NCI-H2196 treated with DMSO at 0.1 percent for 48 hours (cell line): ENCODE results near the gene SLCO3A1.
"Not testable (repeated sequence)": the region's sequence is repeated elsewhere in the genome, so short reads cannot be mapped to it uniquely, and the experiment has no call there.

ENCODE experiments used
- DNase-seq: peaks from one replicate; lab custom pipeline; 2025; ENCODE audit not compliant: unreplicated experiment; lab: John Stamatoyannopoulos, UW

Gene SLCO3A1

DNA sequence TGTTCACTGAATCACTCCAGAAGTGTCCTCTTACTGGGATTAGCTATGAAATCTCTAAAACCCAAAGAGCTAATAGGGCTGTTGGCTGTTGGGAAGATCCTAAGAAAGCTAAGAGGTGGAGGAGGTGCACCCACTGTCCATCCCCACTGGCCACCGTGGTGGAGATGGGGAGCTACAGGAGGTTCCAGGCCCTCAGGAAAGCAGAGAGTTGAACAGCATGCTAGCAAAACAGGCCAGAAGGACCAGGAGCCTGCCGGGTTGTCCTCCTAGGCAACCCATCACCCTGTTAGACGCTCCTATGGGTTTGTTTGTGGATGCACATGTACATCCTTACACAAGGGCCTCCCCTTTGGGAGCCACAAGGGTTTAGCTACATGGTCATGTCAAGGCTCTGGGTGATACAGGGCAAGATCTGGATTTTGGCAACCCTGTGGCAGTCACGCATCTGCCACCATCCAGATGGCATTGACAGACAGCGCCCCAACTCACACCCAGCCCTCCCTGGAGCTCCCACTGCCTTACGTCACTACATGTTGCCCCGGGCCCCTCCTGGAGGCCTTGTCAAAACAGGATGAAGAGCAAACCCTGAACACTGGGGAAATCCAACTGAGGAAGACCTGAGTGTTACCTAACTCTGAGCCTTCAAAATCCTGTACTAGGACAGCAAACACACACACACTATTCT is 208.1 kb downstream of the SLCO3A1 start:
- DNase-seq: no peak

DNA sequence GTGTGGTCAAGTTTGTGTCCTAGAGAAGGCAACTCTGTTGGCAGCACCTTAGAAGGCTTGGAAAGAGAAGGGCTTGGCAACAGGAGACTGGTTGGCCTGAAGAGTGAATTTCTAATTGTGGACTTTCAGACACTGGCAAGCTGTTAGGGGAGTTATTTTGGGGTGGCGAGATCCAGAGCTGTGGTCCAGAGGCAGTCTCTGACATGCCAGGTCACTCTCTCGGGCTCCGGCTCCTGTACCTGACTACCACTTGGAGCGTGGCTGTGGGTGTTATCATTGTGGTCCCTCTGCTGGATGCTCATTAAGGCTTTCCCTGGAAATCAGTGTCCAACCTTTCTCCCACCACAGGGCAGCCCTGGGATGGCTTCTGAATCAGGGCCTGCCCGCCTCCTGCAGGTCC is 209.0 kb downstream of the SLCO3A1 start:
- no peak for DNase-seq

DNA sequence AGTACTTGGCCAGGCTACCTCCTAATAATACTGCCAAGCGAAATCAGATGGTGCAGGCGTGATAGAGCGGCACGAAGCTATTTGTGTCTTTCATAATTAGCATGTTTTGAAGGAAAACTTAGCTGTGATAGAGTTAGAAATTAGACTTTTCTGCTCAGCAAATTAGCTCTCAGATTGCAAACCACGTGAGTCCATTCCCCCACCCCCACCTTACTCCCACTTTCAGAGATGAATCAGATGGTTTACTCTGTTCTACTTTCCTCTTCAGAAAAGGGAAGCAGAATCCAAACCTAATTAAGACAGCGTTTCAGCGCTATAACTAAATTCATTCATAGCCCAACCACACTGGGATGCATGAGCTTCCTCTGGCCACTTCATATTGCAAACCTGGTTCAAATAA is 214.6 kb downstream of the SLCO3A1 start:
- DNase-seq: no peak

DNA sequence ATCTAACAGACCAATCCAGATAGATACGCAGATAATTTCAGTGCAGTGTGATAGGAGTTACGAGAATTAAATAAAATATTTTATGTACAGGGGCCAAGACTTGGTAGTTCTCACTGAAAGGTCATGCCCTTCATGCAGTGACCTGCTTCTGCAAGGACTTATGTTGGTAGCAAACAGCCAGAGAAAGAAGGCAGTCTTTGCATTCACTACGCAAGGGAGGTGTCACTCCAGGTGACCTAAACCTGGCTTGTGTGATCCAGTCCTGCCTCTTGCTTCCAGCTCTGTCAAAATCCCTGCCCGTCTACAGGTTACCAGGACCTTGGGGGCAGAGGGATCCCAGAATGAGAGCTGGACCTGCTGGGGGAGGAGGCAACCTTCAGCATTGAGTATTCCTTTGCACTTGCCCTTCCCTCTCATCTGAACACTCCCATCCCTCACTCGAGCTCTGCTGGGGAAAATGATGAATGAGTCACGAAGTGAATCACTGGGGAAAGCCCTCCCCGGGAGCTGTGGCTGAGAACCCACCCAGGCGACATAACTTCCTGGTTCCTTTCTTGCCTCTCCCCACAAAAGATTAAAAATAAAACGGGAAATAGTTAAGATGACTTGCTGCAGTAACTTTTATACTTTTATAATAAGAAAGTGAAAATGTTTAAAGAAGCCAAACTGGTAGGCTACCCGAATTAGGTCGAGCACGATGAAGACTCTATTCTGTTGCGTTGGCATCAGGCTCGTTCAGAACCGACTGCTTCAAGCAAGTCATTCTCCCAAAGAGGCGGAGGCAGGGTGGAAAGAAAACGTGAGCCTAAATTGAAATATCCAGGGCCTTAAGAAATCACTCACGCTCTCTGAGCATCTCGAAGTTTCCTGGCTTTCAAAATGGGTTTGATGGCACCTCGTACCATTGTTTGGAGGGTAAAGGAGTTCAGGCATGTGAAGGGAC is 216.1 kb downstream of the SLCO3A1 start:
- no peak for DNase-seq

DNA sequence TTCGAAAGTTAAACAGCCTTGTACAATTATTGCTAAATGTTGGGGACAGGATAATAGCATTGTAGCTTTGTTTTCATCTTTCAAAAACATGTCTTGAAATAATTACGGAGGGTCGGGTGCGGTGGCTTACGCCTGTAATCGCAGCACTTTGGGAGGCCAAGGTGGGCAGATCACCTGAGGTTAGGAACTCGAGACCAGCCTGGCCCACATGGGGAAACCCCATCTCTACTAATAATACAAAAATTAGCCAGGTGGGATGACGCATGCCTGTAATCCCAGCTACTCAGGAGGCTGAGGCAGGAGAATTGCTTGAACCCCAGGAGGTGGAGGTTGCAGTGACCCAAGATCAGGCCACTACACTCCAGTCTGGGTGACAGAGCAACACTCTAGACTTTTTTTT is 216.7 kb downstream of the SLCO3A1 start:
- not testable (repeated sequence) for DNase-seq

DNA sequence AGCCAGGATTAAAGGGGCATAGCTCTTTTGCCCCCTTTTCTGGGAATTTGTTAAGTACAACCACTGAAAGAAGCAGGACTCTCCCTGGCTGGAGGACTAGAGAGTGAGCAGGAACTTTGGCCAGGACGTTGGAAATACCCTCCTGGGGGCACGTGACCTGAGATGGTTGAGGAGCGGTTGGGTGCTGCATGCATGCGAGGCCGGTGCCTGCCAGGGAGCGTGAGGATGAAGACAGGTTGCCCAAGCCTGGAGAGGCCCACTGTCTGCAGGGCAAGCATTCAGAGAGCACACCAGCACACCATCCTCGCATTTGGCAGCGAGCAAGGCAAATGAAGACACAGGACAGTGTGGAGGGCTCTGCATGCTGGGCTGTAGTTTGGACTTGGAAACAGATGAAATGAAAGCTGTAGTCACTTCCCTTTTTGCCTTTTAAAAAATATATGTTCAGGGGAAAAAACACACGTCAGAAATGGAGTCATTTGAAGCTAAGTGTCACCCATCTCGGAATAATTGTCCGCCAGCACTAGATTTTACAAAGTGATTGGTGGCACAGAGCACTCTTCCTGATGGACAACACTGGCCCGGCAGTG is 217.6 kb downstream of the SLCO3A1 start:
- no peak for DNase-seq

DNA sequence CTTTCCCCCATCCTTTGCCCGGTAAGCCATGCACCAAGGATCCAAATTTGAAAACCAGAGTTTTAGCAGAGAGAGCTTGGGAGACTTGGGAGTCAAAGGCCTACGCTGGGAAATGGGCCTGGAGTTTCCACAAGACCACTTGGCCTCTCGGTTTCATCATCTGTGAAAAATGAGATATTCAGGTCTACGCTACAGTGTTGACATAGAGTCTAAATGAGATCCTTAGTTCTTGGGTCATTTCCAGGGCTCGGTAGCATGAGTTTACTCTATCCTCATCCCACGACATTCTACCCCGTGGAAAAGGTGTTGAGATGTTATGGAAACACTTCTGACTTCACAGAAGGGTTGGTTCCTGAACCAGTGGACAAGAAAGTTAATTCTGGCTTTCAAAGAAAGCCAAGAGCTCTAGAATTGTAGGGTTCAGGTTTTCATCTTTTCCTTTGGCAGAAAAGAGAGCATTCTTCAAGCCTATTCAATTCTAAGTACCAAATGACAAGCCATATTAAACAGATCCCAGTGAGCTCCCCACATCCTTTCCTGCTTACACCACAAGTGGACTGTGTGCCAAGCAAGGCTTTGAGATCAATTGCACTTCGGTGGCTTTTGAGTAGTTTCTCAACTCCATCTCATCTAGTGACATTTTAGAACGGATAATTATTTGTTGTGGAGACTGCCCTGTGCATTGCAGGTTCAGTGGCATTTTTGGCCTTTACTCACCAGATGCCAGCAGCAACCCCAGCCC is 219.7 kb downstream of the SLCO3A1 start:
- no peak for DNase-seq

DNA sequence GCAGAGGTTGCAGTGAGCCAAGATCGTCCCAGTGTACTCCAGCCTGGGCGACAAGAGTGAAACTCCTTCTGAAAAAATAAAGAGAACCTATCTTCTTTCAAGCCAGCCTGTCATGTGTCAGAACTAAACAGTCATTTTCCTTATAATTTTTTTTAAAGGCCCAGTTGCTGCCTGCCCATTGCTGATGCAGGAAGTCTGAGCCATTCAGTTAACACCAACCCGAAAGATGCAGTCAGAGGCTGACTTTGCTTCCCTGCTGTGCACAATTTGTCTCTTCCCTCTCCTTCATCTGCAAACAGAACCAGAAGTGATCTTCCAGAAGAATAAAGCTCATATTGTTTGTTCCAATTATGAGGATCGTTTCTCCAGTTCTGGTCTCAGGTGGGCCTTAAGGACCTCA is 220.6 kb downstream of the SLCO3A1 start:
- DNase-seq: no peak

DNA sequence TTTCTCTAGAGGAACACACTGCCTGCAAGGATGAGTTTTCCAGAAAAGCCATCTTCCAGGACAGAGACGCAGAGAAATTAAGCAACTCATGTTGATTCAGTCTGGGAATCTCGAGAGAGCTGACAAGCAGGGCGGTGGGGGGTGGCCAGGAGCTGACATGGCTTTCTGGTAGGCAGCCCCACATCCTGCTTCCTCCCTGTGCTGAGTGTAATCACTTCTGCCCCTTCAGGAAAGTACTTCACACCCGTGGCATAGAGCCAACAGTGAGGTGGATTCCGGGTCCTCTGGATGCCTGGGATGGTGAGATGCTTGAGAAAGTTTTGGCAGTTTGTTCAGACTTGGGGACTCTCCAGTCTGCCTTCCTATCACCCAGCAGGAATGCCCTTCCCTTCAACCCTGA is 221.1 kb downstream of the SLCO3A1 start:
- no peak for DNase-seq

DNA sequence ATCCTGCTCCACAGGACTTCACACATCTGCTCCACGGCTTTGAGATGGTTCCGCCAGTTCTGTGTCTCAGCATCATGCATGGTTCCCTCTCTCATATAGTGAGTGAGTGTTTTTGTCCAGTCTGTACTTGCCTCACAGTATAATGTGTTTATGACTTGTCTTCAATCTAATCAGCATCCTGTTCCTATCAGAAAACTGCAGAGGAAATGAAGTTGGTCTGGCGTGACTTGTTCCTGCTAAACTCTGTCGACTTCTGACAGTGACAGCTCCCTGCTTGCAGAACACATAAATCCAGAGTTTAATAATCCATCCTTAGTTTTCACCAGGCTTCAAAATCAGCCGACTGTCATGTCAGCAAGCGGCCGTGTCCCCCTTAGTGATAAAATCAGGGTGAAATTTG is 222.3 kb downstream of the SLCO3A1 start:
- no peak for DNase-seq

DNA sequence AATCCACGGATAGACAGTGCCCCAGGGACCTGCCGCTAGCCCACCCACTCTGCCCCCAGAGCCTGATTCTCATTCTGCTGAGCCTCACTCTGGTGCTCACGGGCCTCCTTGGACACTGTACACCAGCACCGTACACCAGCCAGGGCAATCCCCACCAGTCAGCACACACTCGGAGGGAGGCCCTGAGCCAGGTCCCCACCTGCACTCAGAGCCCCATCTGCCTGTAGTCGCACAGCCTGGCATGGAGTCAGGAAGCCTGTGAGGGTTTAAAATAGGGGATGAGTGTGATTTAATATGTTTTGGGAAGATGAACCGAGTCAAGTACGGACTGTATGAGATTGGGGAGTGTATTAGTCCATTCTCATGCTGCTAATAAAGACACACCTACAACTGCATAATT is 223.0 kb downstream of the SLCO3A1 start:
- no peak for DNase-seq

DNA sequence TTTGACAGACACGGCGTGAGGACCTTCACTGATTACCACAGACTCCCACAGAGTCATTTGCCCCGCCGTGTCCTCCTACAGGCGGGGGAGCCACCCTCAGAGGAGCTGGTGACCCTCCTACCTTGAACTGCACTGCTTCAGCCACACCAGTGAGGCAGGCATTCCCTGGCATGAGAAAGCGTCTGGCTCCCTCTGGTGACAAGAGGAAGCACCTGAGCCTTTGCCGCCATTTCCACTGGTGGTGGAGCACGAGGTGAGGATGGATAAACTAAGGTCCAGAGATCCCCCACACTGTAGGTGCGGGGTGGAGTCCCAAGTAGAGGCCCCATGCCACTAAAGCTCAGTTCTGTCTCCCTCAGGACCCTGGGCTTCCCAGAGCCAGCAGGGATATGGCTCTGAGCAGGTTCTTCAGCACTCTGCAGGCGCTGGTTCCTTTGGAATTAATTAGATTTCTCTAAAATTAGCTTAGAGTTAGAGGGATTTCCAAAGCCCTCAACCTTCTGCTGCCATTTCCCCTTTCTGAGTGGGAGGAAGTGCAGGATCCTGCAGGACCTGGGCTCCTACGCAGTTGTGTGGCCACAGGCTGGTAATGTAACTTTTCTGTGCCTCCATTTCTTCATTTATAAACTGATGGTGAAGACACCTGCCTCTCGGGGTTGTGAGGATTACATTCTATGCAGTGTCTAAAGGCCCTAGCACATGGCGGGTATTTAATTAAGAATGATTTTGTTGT is 224.0 kb downstream of the SLCO3A1 start:
- DNase-seq: peak; percentile 4

DNA sequence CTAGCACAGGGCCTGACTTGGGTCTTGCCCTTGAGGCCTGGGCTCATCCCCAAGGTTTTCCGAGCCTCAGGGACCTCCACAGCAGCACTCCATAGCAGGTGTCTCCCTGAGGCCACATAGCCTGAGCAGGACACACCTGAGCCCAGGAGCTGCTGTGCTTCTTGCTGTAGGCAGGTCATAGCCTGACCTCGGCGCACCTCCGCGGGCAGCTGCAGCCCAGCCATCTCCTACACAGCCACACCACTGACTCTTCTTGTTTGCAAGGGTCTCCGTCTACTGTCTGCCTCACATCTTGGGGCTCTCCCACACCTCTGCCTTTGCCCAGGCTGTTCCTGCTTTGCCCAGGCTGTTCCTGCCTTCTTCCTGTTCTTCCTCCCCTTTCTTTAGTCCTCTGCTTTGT is 224.8 kb downstream of the SLCO3A1 start:
- DNase-seq: no peak

DNA sequence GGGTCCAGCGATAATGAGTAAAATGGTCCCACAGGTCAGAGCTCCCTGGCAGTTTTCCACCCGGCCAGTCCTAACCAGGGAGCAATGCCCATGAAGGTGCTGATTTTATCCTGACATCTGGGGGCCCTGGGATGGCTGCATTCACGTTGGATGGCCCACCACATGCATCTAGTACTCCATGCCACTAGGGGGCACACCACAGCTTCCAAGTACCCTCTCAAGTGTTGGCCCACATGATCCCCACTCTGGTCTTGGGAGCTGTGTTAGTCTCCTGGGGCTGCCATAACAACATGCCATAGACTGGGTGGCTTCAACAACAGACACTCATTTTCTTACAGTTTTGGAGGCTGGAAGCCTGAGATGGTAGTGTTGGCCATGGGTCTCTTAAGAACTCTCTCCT is 225.5 kb downstream of the SLCO3A1 start:
- no peak for DNase-seq

DNA sequence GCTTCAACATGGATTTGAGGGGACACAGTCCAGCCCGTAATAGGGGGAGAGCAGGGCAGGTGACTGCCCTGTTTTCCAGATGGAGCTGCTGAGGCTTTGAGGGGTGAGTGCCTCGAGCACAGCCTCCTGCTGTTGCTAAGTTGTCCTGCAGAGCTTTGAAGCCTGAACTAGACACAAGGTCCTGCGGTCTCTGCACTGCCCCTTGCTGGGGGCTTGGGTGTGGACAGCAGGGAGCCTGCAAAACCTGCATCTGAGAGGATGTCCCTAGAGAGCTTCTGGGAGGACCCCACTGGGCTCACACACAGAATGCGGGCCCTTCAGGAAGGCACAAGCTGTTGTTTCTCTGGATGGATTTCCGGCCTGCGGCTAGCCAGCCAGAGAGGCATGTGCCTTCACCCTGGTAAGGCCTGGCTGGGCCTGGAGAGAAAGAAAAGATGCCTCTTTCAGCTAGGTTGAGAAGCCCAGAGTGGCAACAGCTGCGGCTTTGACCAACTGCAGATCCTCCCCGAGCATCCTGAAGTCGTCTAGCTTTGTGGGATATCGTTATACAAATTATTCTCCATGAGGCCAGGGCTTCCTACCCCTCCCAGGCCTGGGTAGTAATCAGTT is 226.2 kb downstream of the SLCO3A1 start:
- no peak for DNase-seq

DNA sequence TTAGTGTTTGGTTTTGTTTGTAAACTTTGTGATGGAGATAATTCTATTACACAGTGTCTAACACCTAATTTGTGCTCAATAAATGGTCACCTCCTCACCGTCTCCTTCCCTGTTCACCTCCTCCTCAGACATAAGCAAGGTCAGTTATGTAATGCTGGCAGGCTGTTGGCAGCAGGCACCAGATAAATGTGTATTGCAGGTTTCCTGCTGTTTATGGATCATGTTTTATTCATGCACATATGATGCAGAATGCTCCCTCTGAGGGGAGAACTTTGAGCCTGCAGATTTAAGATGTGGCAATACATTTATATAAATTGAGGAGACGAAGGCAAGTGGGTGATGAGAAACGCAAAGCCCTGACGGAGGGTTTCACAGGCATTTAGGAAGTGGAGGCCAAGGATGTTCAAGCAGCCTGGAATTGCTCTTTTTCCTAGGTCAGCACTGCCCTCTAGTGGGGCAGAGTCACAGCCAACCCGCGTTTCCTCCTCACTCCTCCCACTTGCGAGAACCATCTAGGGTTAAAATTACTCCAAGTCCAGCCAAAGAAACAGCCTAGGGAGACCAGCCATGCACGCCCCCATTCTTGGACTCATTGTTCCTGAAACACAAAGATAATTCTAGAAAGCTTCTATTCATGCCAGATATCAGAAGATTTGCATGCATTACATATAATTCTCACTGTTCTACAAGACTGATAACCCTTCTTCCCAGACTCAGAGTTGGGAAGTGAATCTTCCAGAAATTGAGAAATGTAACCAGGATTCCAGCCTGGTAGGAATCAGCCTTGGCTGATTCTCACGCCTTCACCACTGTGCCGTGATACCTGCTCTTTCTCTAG is 228.7 kb downstream of the SLCO3A1 start:
- no peak for DNase-seq

DNA sequence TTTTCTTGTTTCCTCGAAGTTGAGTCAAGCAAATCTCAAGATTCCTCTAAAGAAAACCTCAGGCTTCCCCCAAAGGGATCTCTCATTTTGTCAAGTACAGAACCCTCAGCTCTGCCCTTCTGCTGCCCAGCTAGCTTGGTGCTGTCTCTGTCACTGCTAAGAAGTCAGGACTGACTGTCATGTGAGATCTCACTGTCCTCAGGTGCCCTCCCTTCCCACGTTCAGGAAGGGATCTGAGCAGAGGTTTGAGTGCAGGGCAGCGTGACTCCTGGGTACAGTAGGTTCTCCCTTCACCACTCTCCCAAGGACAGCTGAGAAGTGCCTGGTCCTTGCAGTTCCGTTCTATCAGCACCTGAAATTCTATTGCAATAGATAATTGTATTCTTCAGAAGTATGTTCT is 229.7 kb downstream of the SLCO3A1 start:
- DNase-seq: no peak

DNA sequence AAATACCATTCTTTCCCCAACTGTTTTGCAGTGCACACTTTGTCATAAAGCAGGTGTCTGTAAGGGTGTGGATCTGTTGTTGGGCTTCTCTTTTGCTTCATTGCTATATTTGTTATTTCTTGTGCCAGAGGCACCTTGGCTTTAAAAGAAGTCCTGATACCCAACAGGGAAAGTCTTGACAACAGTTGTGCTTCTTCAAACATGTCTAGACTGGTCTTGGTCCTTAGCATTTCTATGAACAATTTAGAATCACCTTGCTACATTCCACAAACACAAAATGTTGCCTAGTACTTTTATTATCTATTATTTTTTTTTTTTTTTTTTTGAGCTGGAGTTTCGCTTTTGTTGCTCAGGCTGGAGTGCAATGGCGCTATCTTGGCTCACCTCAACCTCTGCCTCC is 233.7 kb downstream of the SLCO3A1 start:
- DNase-seq: no peak

DNA sequence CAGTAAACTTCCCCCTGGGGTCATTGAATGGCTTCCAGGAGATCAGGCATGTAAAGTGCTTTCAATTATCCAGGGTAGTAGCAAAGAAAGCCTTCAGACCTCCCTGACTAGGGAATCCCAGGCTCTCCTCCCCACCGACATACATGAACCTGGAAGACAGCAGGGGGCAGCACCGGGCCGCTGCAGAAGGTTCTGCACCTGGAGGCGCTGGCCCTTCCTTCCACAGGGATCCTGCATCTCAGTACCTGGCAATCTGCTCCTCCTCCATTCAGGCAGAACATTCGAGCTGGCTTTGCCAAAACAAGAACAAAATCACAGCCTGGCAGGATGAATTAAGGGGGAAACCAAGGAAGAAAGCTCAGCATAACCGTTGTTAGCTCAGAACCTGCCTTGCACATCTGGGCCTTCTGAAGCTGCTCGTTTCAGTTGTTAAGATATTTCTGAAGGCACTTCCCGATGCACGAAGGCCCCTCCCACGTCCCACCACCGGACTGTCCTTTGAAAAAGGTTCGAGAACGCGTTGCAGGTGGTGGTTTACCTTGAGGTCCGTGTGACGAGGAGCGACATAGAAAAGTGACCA is 237.7 kb downstream of the SLCO3A1 start:
- no peak for DNase-seq
